Fibroblast of skin of right biceps (primary cell): ENCODE results near the gene VTI1A.

Source experiments
- DNase-seq: peaks from one replicate; pipeline ENCODE4 v3.0.0-alpha.2; 2013

Gene VTI1A

GRCh38 chr10:112732277-112732921 lies 285.4 kb downstream of the VTI1A start:
- peak; percentile 56 for DNase-seq

- no peak for DNase-seq
Observed at GRCh38 chr10:112735041-112735695, 288.2 kb downstream of the VTI1A start.

GRCh38 chr10:112738606-112739591 lies 291.9 kb downstream of the VTI1A start:
- DNase-seq: peak; percentile 18

- DNase-seq: no peak
Observed at GRCh38 chr10:112739592-112740353, 292.8 kb downstream of the VTI1A start.

GRCh38 chr10:112741830-112742402 lies 294.9 kb downstream of the VTI1A start:
- no peak for DNase-seq

- no peak for DNase-seq
Observed at GRCh38 chr10:112744181-112745096, 297.4 kb downstream of the VTI1A start.

- DNase-seq: no peak
Observed at GRCh38 chr10:112746329-112746728, 299.3 kb downstream of the VTI1A start.

GRCh38 chr10:112750427-112751167 lies 303.6 kb downstream of the VTI1A start:
- no peak for DNase-seq

- no peak for DNase-seq
Observed at GRCh38 chr10:112751651-112752050, 304.6 kb downstream of the VTI1A start.

- DNase-seq: peak; percentile 12
Observed at GRCh38 chr10:112752288-112752687, 305.3 kb downstream of the VTI1A start.

- no peak for DNase-seq
Observed at GRCh38 chr10:112753961-112754411, 307.0 kb downstream of the VTI1A start.

GRCh38 chr10:112755446-112756234 lies 308.6 kb downstream of the VTI1A start:
- no peak for DNase-seq

GRCh38 chr10:112756235-112756527 lies 309.2 kb downstream of the VTI1A start:
- no peak for DNase-seq

GRCh38 chr10:112758961-112759360 lies 311.9 kb downstream of the VTI1A start:
- no peak for DNase-seq

- no peak for DNase-seq
Observed at GRCh38 chr10:112759496-112759895, 312.5 kb downstream of the VTI1A start.

- DNase-seq: no peak
Observed at GRCh38 chr10:112761256-112761655, 314.2 kb downstream of the VTI1A start.

GRCh38 chr10:112763916-112764520 lies 317.0 kb downstream of the VTI1A start:
- peak; percentile 14 for DNase-seq

GRCh38 chr10:112765717-112766235 lies 318.8 kb downstream of the VTI1A start:
- no peak for DNase-seq

- DNase-seq: no peak
Observed at GRCh38 chr10:112766636-112767035, 319.6 kb downstream of the VTI1A start.
